ENCODE data around the gene HPCA.

Gene HPCA

DNA sequence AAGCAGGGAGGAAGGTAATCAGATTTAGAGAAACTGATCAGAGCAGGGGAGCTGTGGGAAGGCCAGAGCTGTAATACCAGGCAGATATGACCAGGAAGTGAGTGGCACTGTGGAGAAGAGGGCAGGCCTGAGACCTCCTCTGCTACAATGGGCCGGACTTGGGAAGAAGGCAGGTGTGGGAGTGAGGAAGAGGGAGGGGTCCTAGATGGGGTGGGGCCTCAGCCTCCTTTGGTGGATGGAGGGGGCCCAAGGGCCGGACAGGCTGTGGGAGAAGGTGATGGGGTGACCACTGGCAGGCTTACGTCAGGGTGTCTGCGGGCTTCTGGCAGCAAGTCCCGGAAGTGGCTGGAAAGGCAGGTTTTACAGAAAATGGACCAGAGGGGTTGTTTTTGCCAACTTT, 5.0 kb upstream of the HPCA start:
- Histone ChIP-seq H3K27me3 (no peaks in the 10 kb centered on the region), H3K4me1 (no peaks in the 10 kb centered on the region), H3K4me3 (ENCODE audit: low read depth, low read length) (no peak overlapping the region), H3K36me3 (no peaks in the 10 kb centered on the region), H3K9me3 (no peaks in the 10 kb centered on the region)
- no peak for TF ChIP-seq CTCF (IDR thresholded peaks at IDR 0.05; ENCODE audit: low read depth, low read length)
- DNase-seq: no peak

- Histone ChIP-seq H3K9me3 (no peaks in the 10 kb centered on the region), H3K4me3 (ENCODE audit: low read depth, low read length) (no peak overlapping the region), H3K27me3 (peaks cover 7% of the 10 kb centered on the region), H3K36me3 (no peaks in the 10 kb centered on the region), H3K4me1 (no peaks in the 10 kb centered on the region)
- no peak for TF ChIP-seq CTCF (IDR thresholded peaks at IDR 0.05; ENCODE audit: low read depth, low read length)
- peak; percentile 47 for DNase-seq
Observed at GRCh38 chr1:32881871-32882850, 4.1 kb upstream of the HPCA start.

GRCh38 chr1:32883338-32884031, 2.8 kb upstream of the HPCA start:
- TF ChIP-seq CTCF (IDR thresholded peaks at IDR 0.05; ENCODE audit: low read depth, low read length): no peak
- Histone ChIP-seq H3K9me3 (no peaks in the 10 kb centered on the region), H3K4me3 (ENCODE audit: low read depth, low read length) (no peak overlapping the region), H3K36me3 (no peaks in the 10 kb centered on the region), H3K27me3 (peaks cover 9% of the 10 kb centered on the region), H3K4me1 (no peaks in the 10 kb centered on the region)
- DNase-seq: no peak

DNA sequence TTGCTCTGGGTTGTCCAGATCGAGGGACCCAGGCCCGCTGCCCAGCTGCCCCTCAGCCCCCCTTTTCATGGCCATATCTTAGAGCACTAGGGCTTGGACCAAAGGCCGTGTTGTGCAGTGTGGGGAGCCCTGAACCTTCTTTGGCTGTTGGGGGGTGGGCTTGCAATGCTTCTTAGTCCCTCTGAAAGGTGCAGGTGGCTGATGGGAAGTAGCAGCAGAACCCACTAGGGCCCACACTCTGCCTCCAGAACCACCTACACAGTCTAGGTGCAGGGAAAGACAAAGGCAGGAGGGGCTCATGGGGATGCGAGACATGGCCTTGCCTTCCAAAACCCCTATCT, 2.3 kb upstream of the HPCA start:
- Histone ChIP-seq H3K4me1 (no peaks in the 10 kb centered on the region), H3K9me3 (no peaks in the 10 kb centered on the region), H3K36me3 (no peaks in the 10 kb centered on the region), H3K4me3 (ENCODE audit: low read depth, low read length) (no peak overlapping the region), H3K27me3 (peaks cover 9% of the 10 kb centered on the region)
- no peak for TF ChIP-seq CTCF (IDR thresholded peaks at IDR 0.05; ENCODE audit: low read depth, low read length)
- no peak for DNase-seq

DNA sequence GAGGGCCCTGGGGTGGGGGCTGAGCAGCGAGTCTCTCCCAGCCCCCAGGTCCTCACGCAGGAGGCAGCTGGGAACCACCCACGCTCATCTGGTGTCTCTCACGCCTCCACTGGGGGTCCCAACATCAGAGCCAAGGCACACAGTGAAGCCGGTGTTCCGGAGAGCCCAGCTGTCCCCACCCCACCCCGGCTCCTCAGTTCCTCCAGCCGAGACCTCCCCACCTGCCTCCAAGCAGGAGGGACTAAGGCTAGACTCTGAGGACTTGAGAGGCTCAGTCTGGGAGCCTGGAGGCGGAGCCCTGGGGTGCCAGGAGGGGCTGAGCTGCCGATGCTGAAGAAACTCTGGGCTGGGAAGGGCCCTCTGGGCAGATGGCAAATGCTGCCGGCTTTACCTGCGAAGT, 1.6 kb upstream of the HPCA start:
- Histone ChIP-seq H3K4me1 (no peaks in the 10 kb centered on the region), H3K36me3 (no peaks in the 10 kb centered on the region), H3K27me3 (peaks cover 9% of the 10 kb centered on the region), H3K9me3 (no peaks in the 10 kb centered on the region), H3K4me3 (ENCODE audit: low read depth, low read length) (no peak overlapping the region)
- no peak for DNase-seq
- no peak for TF ChIP-seq CTCF (IDR thresholded peaks at IDR 0.05; ENCODE audit: low read depth, low read length)

GRCh38 chr1:32885676-32886003, 651 bp upstream of the HPCA start:
- H3K4me3 ChIP-seq (ENCODE audit: low read depth, low read length): no peak overlapping the region
- H3K36me3 ChIP-seq: no peaks in the 10 kb centered on the region
- no peaks in the 10 kb centered on the region for H3K4me1 ChIP-seq
- DNase-seq: no peak
- H3K27me3 ChIP-seq: peaks cover 9% of the 10 kb centered on the region
- H3K9me3 ChIP-seq: no peaks in the 10 kb centered on the region
- TF ChIP-seq CTCF (IDR thresholded peaks at IDR 0.05; ENCODE audit: low read depth, low read length): no peak
